GM12878 (cell line): ENCODE results near the gene SRXN1. TPM values are rescaled to one million over a fixed set of nuclear protein-coding genes. Genes with fewer than 3 reads are reported as not detected.

ENCODE experiments used
- POU2F2 ChIP-seq: IDR thresholded peaks from 3 replicates; pipeline ENCODE4 v1.6.1; 2011; ENCODE audit warnings: low read depth, mild to moderate bottlenecking, low read length, borderline replicate concordance
- ZNF274 ChIP-seq: IDR thresholded peaks from one replicate; pipeline ENCODE4 v1.8.0; 2011; ENCODE audit not compliant: insufficient read length, insufficient read depth
- polyA plus RNA-seq, 11 experiments: library from polyadenylated mRNA; depleted of rRNA in 4 of 11; unstranded in 6 of 11; stranded (reverse) in 5 of 11; fragments of >200 nt; fragmentation: Nextera tagmentation in 4 of 11; fragmentation: Illumina TruSeq in 1 of 11; extraction: Ambion mirVana in 4 of 11; extraction: Trizol in 1 of 11; gene quantifications; 1 replicate in 1 of 11; 2 replicates in 10 of 11; pipeline versions ENCODE4 v1.2.1 to v1.2.3, GENCODE V29; 2011 to 2016; ENCODE audit warnings: inconsistent platforms in 2 of 11, missing spikeins in 2 of 11, low read depth in 1 of 11
- total RNA-seq, 4 experiments: library from RNA; depleted of rRNA in 3 of 4; stranded (reverse); fragments of >200 nt in 3 of 4; fragmentation: Illumina TruSeq in 1 of 4; extraction: Trizol in 1 of 4; gene quantifications; 2 replicates each; pipeline versions ENCODE4 v1.2.1 to v1.2.3, GENCODE V29; 2013 to 2021
- TF ChIP-seq, protein P1 (sequence below): IDR thresholded peaks from 2 replicates; pipeline ENCODE4 v1.6.1; 2012; ENCODE audit warnings: improper control_type of control experiment, low read depth, low read length; ENCODE audit not compliant: insufficient replicate concordance
- TF ChIP-seq, protein P2 (sequence below): fragments of 450-650 bp; IDR thresholded peaks from 2 replicates; pipeline ENCODE4 v1.6.1; 2016; ENCODE audit warnings: mild to moderate bottlenecking, moderate library complexity, borderline replicate concordance

The SRXN1 gene
- total and polyA plus RNA-seq, 10 of the 15 experiments (the other 5 are each of a cell fraction or from before 2014, with no cell fraction given): 4.1 to 20.5 (median 15.6) TPM

- TF ChIP-seq, protein P1, sequence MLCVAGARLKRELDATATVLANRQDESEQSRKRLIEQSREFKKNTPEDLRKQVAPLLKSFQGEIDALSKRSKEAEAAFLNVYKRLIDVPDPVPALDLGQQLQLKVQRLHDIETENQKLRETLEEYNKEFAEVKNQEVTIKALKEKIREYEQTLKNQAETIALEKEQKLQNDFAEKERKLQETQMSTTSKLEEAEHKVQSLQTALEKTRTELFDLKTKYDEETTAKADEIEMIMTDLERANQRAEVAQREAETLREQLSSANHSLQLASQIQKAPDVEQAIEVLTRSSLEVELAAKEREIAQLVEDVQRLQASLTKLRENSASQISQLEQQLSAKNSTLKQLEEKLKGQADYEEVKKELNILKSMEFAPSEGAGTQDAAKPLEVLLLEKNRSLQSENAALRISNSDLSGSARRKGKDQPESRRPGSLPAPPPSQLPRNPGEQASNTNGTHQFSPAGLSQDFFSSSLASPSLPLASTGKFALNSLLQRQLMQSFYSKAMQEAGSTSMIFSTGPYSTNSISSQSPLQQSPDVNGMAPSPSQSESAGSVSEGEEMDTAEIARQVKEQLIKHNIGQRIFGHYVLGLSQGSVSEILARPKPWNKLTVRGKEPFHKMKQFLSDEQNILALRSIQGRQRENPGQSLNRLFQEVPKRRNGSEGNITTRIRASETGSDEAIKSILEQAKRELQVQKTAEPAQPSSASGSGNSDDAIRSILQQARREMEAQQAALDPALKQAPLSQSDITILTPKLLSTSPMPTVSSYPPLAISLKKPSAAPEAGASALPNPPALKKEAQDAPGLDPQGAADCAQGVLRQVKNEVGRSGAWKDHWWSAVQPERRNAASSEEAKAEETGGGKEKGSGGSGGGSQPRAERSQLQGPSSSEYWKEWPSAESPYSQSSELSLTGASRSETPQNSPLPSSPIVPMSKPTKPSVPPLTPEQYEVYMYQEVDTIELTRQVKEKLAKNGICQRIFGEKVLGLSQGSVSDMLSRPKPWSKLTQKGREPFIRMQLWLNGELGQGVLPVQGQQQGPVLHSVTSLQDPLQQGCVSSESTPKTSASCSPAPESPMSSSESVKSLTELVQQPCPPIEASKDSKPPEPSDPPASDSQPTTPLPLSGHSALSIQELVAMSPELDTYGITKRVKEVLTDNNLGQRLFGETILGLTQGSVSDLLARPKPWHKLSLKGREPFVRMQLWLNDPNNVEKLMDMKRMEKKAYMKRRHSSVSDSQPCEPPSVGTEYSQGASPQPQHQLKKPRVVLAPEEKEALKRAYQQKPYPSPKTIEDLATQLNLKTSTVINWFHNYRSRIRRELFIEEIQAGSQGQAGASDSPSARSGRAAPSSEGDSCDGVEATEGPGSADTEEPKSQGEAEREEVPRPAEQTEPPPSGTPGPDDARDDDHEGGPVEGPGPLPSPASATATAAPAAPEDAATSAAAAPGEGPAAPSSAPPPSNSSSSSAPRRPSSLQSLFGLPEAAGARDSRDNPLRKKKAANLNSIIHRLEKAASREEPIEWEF: no peak
- TF ChIP-seq POU2F2: no peak
- TF ChIP-seq, protein P2, sequence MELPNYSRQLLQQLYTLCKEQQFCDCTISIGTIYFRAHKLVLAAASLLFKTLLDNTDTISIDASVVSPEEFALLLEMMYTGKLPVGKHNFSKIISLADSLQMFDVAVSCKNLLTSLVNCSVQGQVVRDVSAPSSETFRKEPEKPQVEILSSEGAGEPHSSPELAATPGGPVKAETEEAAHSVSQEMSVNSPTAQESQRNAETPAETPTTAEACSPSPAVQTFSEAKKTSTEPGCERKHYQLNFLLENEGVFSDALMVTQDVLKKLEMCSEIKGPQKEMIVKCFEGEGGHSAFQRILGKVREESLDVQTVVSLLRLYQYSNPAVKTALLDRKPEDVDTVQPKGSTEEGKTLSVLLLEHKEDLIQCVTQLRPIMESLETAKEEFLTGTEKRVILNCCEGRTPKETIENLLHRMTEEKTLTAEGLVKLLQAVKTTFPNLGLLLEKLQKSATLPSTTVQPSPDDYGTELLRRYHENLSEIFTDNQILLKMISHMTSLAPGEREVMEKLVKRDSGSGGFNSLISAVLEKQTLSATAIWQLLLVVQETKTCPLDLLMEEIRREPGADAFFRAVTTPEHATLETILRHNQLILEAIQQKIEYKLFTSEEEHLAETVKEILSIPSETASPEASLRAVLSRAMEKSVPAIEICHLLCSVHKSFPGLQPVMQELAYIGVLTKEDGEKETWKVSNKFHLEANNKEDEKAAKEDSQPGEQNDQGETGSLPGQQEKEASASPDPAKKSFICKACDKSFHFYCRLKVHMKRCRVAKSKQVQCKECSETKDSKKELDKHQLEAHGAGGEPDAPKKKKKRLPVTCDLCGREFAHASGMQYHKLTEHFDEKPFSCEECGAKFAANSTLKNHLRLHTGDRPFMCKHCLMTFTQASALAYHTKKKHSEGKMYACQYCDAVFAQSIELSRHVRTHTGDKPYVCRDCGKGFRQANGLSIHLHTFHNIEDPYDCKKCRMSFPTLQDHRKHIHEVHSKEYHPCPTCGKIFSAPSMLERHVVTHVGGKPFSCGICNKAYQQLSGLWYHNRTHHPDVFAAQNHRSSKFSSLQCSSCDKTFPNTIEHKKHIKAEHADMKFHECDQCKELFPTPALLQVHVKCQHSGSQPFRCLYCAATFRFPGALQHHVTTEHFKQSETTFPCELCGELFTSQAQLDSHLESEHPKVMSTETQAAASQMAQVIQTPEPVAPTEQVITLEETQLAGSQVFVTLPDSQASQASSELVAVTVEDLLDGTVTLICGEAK: no peak
- TF ChIP-seq ZNF274: no peak
Observed at GRCh38 chr20:665276-665675, 12.3 kb upstream of the SRXN1 start (continued).
